HG03457 (cell line): ENCODE results near the gene TSPAN1.
"Not testable (repeated sequence)": the region's sequence is repeated elsewhere in the genome, so short reads cannot be mapped to it uniquely, and the experiment has no call there.

Experiments used
- ATAC-seq: cut with Tn5 transposase; IDR thresholded peaks from one replicate; pipeline ENCODE4 v1.9.1; 2021; ENCODE audit warnings: moderate number of reproducible peaks; ENCODE audit not compliant: unreplicated experiment

TSPAN1 gene

DNA sequence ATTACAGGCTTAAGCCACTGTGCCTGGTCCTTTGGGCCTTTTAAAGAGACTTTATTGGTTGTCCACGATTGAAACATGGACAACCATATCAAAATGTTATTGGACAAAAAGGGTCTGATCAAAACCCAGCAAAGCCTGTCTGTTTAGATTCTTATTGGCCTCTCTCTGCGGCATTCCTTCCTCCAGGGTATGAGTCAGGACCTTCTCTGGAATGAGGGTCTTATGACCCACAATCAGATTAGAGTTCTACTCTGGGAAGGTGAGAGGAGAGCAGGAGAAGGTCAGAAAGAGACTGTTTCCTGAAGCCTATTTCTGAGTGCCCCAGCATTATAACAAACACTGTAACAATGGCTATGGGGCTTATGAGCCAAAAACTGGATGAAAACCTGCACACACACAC lies 36.2 kb downstream of the TSPAN1 start:
- no peak for ATAC-seq

DNA sequence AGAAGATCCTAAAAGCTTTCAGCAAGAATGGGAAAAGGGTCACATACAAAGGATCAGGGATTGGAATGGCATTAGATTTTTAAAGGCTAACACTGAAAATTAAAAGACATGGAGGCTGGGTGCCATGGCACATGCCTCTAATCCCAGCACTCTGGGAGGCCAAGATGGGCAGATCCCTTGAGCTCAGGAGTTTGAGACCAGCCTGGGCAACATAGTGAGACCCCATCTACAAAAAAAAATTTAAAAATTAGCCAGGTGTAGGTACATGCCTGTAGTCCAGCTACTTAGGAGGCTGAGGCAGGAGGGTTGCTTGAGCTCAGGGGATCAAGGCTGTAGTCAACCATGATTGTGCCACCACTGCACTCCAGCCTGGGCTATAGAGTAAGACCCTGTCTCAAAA lies 40.6 kb downstream of the TSPAN1 start:
- no peak for ATAC-seq

DNA sequence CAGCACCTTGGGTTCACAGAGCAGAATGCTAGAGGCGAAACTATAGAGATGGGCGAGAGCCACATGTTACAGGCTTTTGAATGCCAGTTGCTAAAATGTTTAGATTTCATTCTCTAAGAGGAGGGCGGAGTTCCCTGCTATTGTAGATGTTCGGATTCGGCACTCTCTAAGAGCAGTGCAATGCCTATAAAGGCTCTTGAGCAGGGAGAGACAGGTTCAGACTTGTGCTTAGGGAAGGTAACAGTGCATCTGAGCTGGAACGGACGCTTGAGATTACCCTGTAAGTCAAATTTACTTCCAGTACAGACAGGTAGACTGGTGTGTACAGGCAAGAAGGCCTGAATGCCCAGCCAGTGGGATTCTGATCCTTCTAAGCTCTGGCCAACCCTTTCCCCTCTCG lies 43.6 kb downstream of the TSPAN1 start:
- no peak for ATAC-seq

DNA sequence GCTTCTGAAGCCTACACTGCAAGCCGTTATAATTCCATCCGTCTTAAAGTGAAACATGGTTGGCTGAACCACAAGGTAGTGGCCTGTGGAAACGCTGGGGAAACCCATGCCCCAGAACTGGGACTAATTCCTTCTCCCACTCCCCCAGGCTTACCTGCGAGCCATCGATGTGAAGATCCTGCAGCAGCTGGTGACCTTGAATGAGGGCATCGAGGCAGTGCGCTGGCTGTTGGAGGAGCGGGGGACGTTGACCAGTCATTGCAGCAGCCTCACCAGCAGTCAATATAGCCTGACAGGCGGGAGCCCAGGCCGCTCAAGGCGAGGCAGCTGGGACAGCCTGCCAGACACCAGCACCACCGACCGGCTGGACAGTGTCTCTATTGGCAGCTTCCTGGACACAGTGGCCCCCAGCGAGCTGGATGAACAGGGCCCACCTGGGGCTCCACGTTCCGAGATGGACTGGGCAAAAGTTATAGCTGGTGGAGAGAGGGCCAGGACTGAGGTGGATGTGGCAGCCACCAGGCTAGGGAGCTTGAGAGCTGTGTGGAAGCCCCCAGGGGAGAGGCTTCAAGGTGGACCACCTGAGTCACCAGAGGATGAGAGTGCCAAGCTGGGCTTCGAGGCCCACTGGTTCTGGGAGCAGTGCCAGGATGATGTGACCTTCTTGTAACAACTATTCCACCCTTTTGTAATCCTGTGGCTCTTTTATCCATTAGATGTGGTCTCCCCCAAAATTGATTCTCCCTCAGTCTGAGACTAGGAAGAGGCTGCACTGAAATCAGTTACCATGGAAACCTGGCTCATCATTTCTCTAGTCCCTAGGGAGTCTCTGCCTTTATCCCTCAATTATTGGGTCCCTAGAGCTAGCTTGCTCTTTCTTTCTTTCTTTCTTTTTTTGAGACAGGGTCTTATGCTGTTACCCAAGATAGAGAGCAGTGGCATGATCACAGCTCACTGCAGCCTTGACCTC lies 44.9 kb downstream of the TSPAN1 start:
- no peak for ATAC-seq

DNA sequence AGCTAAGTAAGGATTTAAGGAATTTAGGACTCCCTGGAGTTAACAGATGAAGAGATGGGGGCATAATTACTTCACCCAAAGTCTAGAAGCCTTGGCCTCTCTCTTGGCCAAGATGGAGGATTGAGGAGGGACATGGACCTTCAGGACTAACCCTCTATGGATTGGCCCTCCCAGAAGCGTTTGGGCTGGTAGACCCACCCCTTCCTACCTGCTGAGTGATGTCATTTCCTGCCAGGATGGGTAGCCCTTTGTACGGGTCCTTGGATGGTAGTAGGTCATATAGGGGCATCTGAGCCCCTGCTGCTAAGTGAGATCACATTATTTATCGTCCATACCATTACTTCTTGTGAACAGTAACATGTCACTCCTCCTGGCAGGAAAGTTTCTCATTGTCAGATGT lies 45.9 kb downstream of the TSPAN1 start:
- ATAC-seq, result no peak

DNA sequence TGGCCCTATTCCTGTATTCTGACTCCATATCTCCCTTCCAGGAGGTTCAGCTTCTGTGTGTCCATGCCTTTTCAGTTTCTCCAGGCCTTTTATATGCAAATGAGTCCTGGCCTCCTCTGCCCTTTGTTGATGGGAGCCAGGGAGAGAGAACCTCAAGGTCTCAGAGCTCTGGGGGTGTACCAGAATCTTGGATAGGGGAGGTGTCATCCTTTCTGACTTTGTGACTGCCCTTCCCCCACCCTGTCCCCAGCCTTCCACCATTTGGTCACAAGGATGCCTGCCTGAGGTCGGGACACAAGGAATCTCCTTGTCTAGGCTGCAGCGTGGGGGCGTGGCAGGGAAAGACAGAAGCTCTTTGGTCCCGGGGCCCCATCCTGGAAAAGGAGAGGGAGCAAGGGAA lies 46.9 kb downstream of the TSPAN1 start:
- no peak for ATAC-seq

DNA sequence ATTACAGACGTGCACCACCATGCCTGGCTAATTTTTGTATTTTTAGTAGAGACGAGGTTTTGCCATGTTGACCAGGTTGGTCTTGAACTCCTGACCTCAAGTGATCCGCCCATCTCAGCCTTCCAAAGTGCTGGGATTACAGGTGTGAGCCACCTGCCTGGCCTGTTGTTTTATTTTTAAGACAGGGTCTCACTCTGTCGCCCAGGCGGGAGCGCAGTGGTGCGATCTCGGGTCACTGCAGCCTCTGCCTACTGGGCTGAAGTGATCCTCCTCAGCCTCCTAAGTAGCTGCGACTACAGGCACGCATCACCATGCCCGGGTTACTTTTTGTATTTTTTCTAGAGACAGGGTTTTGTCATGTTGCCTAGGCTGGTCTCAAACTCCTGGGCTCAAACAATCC lies 48.2 kb downstream of the TSPAN1 start:
- not testable (repeated sequence) for ATAC-seq

DNA sequence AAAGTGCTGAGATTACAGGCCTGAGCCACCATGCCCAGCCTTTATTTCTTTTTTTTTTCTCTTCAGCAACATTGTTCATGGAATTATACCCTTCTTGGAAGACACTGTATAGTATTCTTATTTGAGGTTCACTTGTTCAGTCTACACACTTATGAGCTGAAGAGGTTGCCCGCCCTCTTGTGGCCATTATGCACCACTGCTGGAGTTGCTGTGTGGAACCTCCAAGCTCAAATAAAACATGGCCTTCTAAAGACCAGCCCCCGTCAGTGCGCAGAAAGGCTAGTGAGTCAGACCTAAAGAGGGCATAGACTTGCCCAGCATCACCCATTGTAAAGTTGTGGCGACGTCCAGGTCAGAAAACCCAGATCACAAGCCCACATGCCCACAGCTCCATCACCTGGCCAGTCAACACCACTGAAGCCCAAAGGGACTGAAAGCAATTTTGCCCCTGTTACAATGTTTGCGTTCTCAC lies 48.6 kb downstream of the TSPAN1 start:
- no peak for ATAC-seq

DNA sequence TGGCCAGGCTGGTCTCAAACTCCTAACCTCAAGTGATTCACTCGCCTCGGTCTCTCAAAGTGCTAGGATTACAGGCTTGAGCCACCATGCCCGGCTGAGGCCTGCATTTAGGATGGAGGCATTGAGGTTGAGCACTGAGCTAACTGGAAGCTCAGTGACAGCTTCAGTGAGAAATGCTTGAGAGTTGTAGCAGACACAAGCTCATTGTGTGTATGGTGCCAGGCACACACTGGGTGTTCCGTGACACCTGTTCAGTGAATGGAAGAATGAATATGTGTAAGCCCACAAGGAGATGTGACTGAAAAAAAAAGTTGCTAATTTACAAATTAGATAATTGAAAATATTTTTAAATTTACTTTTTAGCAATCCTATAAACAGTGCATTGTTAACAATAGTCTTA lies 50.1 kb downstream of the TSPAN1 start:
- no peak for ATAC-seq

DNA sequence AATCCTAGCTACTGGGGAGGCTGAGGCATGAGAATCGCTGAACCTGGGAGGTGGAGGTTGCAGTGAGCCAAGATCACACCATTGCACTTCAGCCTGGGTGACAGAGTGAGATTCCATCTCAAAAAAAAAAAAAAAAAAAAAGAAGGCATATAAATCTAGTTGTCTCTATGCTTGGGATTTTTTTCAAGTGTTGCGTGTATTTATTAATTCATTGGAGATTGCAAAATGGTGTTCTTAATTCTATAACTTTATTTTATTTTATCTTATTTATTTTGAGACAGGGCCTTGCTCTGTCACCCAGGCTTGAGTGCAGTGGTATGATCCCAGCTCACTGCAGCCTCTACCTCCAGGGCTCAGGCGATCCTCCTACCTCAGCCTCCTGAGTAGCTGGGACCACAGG lies 56.3 kb downstream of the TSPAN1 start:
- ATAC-seq, result not testable (repeated sequence)
